Measurements from ENCODE around the gene KRTAP24-1.

DNA sequence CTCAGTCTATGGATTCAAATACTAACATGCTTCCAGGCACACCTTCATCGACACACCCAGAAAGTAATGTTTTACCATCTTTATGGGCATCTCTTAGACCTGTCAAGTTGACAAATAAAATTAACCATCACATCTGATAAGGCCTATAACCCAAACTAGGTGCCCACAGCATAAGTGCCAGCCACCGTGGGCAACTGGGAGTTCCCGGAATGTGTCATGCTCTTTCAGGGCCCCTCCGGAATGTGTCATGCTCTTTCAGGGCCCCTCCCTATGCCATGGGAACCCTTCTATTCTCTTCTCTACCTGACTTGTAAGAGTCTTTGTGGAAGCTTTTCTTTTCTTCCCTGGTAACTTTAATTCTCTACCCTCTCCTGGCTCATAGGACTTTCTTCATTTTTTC lies 26.6 kb downstream of the KRTAP24-1 start:
- TF ChIP-seq, protein P1, sequence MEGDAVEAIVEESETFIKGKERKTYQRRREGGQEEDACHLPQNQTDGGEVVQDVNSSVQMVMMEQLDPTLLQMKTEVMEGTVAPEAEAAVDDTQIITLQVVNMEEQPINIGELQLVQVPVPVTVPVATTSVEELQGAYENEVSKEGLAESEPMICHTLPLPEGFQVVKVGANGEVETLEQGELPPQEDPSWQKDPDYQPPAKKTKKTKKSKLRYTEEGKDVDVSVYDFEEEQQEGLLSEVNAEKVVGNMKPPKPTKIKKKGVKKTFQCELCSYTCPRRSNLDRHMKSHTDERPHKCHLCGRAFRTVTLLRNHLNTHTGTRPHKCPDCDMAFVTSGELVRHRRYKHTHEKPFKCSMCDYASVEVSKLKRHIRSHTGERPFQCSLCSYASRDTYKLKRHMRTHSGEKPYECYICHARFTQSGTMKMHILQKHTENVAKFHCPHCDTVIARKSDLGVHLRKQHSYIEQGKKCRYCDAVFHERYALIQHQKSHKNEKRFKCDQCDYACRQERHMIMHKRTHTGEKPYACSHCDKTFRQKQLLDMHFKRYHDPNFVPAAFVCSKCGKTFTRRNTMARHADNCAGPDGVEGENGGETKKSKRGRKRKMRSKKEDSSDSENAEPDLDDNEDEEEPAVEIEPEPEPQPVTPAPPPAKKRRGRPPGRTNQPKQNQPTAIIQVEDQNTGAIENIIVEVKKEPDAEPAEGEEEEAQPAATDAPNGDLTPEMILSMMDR (IDR thresholded peaks at IDR 0.05): no peak
- TF ChIP-seq POLR2A (IDR thresholded peaks at IDR 0.05): no peak

All from testis (tissue), 2 donors.